A549 treated with Mapracorat at 1 μM for 4 hours (cell line): Measurements from ENCODE around the gene LRG1. TPM values are rescaled to one million over a fixed set of nuclear protein-coding genes. Genes with fewer than 3 reads are reported as not detected.

ENCODE experiments used
- total RNA-seq: library from RNA; stranded (reverse); fragments of 200-300 nt; extraction: Qiagen RNA extraction; gene quantifications from 5 replicates; pipeline ENCODE4 v1.2.3, GENCODE V29; 2022

The LRG1 gene, protein sequence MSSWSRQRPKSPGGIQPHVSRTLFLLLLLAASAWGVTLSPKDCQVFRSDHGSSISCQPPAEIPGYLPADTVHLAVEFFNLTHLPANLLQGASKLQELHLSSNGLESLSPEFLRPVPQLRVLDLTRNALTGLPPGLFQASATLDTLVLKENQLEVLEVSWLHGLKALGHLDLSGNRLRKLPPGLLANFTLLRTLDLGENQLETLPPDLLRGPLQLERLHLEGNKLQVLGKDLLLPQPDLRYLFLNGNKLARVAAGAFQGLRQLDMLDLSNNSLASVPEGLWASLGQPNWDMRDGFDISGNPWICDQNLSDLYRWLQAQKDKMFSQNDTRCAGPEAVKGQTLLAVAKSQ
- total RNA-seq: 0.05 to 0.23 TPM (median 0.12 TPM) in 4 of 5 replicates, not detected in the other

GRCh38 chr19:4539693-4540581 is at the start of gene LRG1:
LRG1 (minus strand) TSS chr19:4540036; CDS start chr19:4540013, 23 bp downstream.

GRCh38 chr19:4559569-4559968 is 19.7 kb upstream of the LRG1 start, which contains the start of gene SEMA6B:
SEMA6B (minus strand) TSS chr19:4559684; CDS start chr19:4558457, 1,227 bp downstream.

DNA sequence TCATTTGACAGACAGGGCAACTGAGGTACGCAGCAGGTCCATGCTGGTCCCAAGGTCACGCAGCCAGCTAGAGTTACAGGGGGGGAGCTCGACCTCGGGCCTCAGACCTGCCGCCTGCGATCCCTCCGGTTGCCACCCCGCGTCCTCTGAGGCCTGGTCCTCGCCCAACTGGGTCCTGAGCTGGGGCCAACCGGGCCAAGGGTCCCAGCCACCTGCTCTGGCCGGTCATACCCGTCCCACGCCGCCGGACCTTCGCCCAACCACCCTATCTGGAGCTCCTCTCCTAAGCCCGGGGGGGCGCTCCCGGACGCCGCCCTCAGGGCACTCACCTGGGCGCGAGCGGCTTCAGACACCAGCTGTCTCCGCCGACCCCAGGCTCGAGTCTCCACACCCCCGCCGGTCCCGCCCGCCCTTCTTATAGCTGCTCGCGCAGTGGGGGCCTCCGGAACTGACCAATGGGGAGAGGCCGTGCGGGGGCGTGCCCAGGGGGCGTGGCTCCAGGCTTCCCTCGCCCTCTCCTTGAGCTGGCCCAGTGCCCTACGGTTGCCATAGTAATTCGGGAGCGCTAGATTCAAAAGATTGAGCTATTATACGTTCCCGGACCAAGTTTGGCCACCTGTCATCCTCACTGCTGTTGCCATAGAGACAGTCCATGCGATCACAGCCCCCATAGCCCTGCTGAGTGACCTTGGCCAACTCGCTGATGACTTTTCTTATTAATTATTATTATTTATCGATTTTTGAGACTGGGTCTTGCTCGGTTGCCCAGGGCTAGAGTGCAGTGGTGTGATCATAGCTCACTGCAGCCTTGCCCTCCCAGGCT is 4.8 kb downstream of the LRG1 start, which contains the start of gene PLIN5:
Gene PLIN5, minus strand, starts transcription at position 389 of the 823 bp plus-strand sequence. CDS start 1,150 bp downstream, outside the sequence.

GRCh38 chr19:4518345-4519171 is 21.3 kb downstream of the LRG1 start, which contains the start of gene PLIN4:
PLIN4 (minus strand) TSS chr19:4518486; CDS start chr19:4518272, 214 bp downstream.

Other genes with a start within 250 kb of the LRG1 start
- not detected in 5 replicates for gene TMIGD2, start 237.6 kb downstream of the LRG1 start, total RNA-seq
- 7.4 to 9.3 TPM (median 8.8 TPM) in 5 replicates for gene FSD1, start 235.4 kb downstream of the LRG1 start, total RNA-seq
- not detected in 5 replicates for gene STAP2, start 201.2 kb downstream of the LRG1 start, total RNA-seq
- 7.6 to 12.4 TPM (median 11.8 TPM) in 5 replicates for gene MPND, start 196.5 kb downstream of the LRG1 start, total RNA-seq
- gene SH3GL1, start 139.5 kb downstream of the LRG1 start, total RNA-seq: 45.2 to 60.6 TPM (median 58.7 TPM) in 5 replicates
- gene CHAF1A, start 137.4 kb downstream of the LRG1 start, total RNA-seq: 19.2 to 22.9 TPM (median 22.3 TPM) in 5 replicates
- 38.6 to 63.9 TPM (median 61.4 TPM) in 5 replicates for gene UBXN6, start 82.2 kb downstream of the LRG1 start, total RNA-seq
- gene HDGFL2, start 67.7 kb downstream of the LRG1 start, total RNA-seq: 24.3 to 30.0 TPM (median 28.8 TPM) in 5 replicates
- 0.08 to 0.22 TPM (median 0.13 TPM) in 5 replicates for gene PLIN4, start 21.6 kb downstream of the LRG1 start, total RNA-seq
- gene PLIN5, start 4.8 kb downstream of the LRG1 start, total RNA-seq: 0.17 to 0.32 TPM (median 0.27 TPM) in 4 of 5 replicates, not detected in the other
- gene SEMA6B, start 19.6 kb upstream of the LRG1 start, total RNA-seq: 4.5 to 6.8 TPM (median 5.9 TPM) in 5 replicates
- gene TNFAIP8L1, start 99.5 kb upstream of the LRG1 start, total RNA-seq: 2.9 to 4.4 TPM (median 3.7 TPM) in 5 replicates
- 116 to 139 TPM (median 137 TPM) in 5 replicates for gene MYDGF, start 130.3 kb upstream of the LRG1 start, total RNA-seq
- 50.8 to 62.0 TPM (median 59.5 TPM) in 5 replicates for gene DPP9, start 183.8 kb upstream of the LRG1 start, total RNA-seq